Caco-2 (cell line): ENCODE data around the gene GRID1. TPM values are rescaled to one million over a fixed set of nuclear protein-coding genes. Genes with fewer than 3 reads are reported as not detected.

Experiments used
- BruUV-seq: library from RNA; stranded (reverse); fragments of 400-500 nt; replicated peaks from 2 replicates; lab custom pipeline; 2021; lab: Mats Ljungman, UMichigan
- CTCF ChIA-PET: fragments of 300-600 bp; sonication (Branson Sonifier 250); formaldehyde crosslinking; loops from one replicate; lab custom pipeline; 2022; ENCODE audit warnings: antibody characterized with exemption; lab: Charles Lee
- POLR2A ChIA-PET: fragments of 300-600 bp; sonication (Branson Sonifier 250); formaldehyde crosslinking; loops from one replicate; lab custom pipeline; 2022; ENCODE audit warnings: antibody characterized with exemption; lab: Charles Lee
- DNase-seq, 2 experiments: peaks; one replicate each; pipeline versions ENCODE4 v3.0.0 to v3.0.0-alpha.2; 2020 to 2022
- H3K27me3 ChIP-seq: replicated peaks from 2 replicates; pipeline ENCODE4 v1.6.0; 2011; ENCODE audit warnings: low read length; ENCODE audit not compliant: control insufficient read depth, insufficient read depth
- H3K36me3 ChIP-seq: 2 replicates; pipeline ENCODE4 v1.5.1; 2011; ENCODE audit warnings: low read length; ENCODE audit not compliant: control insufficient read depth, insufficient read depth
- H3K4me1 ChIP-seq: fragments of 250-450 bp; sonication (Bioruptor Pico); 2 replicates; pipeline ENCODE4 v1.5.1; 2020; ENCODE audit warnings: mild to moderate bottlenecking
- H3K4me3 ChIP-seq: 2 replicates; pipeline ENCODE4 v1.5.1; 2011; ENCODE audit warnings: low read depth, mild to moderate bottlenecking, control low read depth, low read length
- H3K9me3 ChIP-seq: fragments of 250-450 bp; sonication (Bioruptor Pico); 2 replicates; pipeline ENCODE4 v1.5.1; 2020; ENCODE audit warnings: mild to moderate bottlenecking, moderate library complexity
- H3K27ac Mint-ChIP-seq: one replicate; pipeline ENCODE4 v1.8.0; 2022; ENCODE audit warnings: mixed read lengths; ENCODE audit not compliant: unreplicated experiment
- H3K27me3 Mint-ChIP-seq: one replicate; pipeline ENCODE4 v1.8.0; 2022; ENCODE audit warnings: mixed read lengths; ENCODE audit not compliant: insufficient read depth, unreplicated experiment
- H3K36me3 Mint-ChIP-seq: one replicate; pipeline ENCODE4 v1.8.0; 2022; ENCODE audit warnings: mild to moderate bottlenecking, mixed read lengths; ENCODE audit not compliant: insufficient read depth, unreplicated experiment
- H3K4me1 Mint-ChIP-seq: one replicate; pipeline ENCODE4 v1.8.0; 2022; ENCODE audit warnings: low read depth, mixed read lengths; ENCODE audit not compliant: unreplicated experiment
- H3K4me3 Mint-ChIP-seq: one replicate; pipeline ENCODE4 v1.8.0; 2022; ENCODE audit warnings: mild to moderate bottlenecking, moderate library complexity, mixed read lengths; ENCODE audit not compliant: unreplicated experiment
- H3K9me3 Mint-ChIP-seq: one replicate; pipeline ENCODE4 v1.8.0; 2022; ENCODE audit warnings: mixed read lengths; ENCODE audit not compliant: unreplicated experiment
- intact Hi-C: fragments of 100-400 bp; cut with micrococcal nuclease; formaldehyde crosslinking; loops from one replicate; pipeline ENCODE4 v1.10.0; 2022; ENCODE audit not compliant: unreplicated experiment
- total RNA-seq: library from RNA; stranded (reverse); gene quantifications from 2 replicates; pipeline ENCODE4 v1.2.3, GENCODE V29; 2022
- TF ChIP-seq, protein P1 (sequence below), 2 experiments: fragments of 200-600 bp in 1 of 2; IDR thresholded peaks; 1 replicate in 1 of 2; 2 replicates in 1 of 2; pipeline versions ENCODE4 v1.5.1 to v1.8.0; 2011 to 2022; ENCODE audit warnings: antibody characterized with exemption in 1 of 2, control low read depth in 1 of 2, inconsistent platforms in 1 of 2, low read depth in 1 of 2, low read length in 1 of 2, mild to moderate bottlenecking in 1 of 2, moderate library complexity in 1 of 2; ENCODE audit not compliant: insufficient read depth in 1 of 2, severe bottlenecking in 1 of 2, unreplicated experiment in 1 of 2

The GRID1 gene
- total RNA-seq, 1 experiment from 2014 or later = 8.0 TPM

- no peaks in the 10 kb centered on the region for H3K9me3 ChIP-seq
- POLR2A ChIA-PET = no interaction called here
- TF ChIP-seq, protein P1, sequence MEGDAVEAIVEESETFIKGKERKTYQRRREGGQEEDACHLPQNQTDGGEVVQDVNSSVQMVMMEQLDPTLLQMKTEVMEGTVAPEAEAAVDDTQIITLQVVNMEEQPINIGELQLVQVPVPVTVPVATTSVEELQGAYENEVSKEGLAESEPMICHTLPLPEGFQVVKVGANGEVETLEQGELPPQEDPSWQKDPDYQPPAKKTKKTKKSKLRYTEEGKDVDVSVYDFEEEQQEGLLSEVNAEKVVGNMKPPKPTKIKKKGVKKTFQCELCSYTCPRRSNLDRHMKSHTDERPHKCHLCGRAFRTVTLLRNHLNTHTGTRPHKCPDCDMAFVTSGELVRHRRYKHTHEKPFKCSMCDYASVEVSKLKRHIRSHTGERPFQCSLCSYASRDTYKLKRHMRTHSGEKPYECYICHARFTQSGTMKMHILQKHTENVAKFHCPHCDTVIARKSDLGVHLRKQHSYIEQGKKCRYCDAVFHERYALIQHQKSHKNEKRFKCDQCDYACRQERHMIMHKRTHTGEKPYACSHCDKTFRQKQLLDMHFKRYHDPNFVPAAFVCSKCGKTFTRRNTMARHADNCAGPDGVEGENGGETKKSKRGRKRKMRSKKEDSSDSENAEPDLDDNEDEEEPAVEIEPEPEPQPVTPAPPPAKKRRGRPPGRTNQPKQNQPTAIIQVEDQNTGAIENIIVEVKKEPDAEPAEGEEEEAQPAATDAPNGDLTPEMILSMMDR (IDR thresholded peaks at IDR 0.05; ENCODE audit: insufficient read depth in 1 of 2, low read depth in 1 of 2, low read length in 1 of 2, severe bottlenecking in 1 of 2, unreplicated experiment in 1 of 2) = no peak
Measured at GRCh38 chr10:85831422-85831821, 535.2 kb downstream of the GRID1 start.

GRCh38 chr10:85826377-85826776 lies 540.2 kb downstream of the GRID1 start:
- Histone ChIP-seq H3K9me3 (no peaks in the 10 kb centered on the region), H3K27me3 (no peaks in the 10 kb centered on the region), H3K4me3 (no peak overlapping the region), H3K36me3 (no peaks in the 10 kb centered on the region), H3K4me1 (no peaks in the 10 kb centered on the region)
- TF ChIP-seq, protein P1 (IDR thresholded peaks at IDR 0.05; ENCODE audit: insufficient read depth in 1 of 2, low read depth in 1 of 2, low read length in 1 of 2, severe bottlenecking in 1 of 2, unreplicated experiment in 1 of 2) = no peak
- peaks cover 11% of the 10 kb centered on the region for H3K27me3 Mint-ChIP-seq
- no peak overlapping the region for H3K27ac Mint-ChIP-seq
- no peaks in the 10 kb centered on the region for H3K4me1 Mint-ChIP-seq
- H3K36me3 Mint-ChIP-seq = no peaks in the 10 kb centered on the region
- BruUV-seq = no TSS peak
- DNase-seq = no peak
- peaks cover 7% of the 10 kb centered on the region for H3K9me3 Mint-ChIP-seq
- ChIA-PET POLR2A (no interaction called here), CTCF (no interaction called here)
- intact Hi-C loops = no loop called here
- H3K4me3 Mint-ChIP-seq = no peak overlapping the region

More at GRCh38 chr10:85831422-85831821, 535.2 kb downstream of the GRID1 start:
- Mint-ChIP-seq H3K27ac (no peak overlapping the region), H3K36me3 (no peaks in the 10 kb centered on the region), H3K4me3 (no peak overlapping the region), H3K9me3 (peaks cover 7% of the 10 kb centered on the region), H3K4me1 (no peaks in the 10 kb centered on the region), H3K27me3 (peaks cover 8% of the 10 kb centered on the region)
- no TSS peak for BruUV-seq
- Histone ChIP-seq H3K36me3 (no peaks in the 10 kb centered on the region), H3K27me3 (no peaks in the 10 kb centered on the region), H3K4me3 (no peak overlapping the region), H3K4me1 (no peaks in the 10 kb centered on the region)
- no peak for DNase-seq
- intact Hi-C loops = no loop called here
- CTCF ChIA-PET = no interaction called here

GRCh38 chr10:85811405-85811804 lies 555.2 kb downstream of the GRID1 start:
- BruUV-seq = no TSS peak
- Histone ChIP-seq H3K4me3 (no peak overlapping the region), H3K36me3 (no peaks in the 10 kb centered on the region), H3K4me1 (no peaks in the 10 kb centered on the region), H3K9me3 (peaks cover 12% of the 10 kb centered on the region; the same call in 1 of the 2 replicates), H3K27me3 (no peaks in the 10 kb centered on the region)
- H3K9me3 Mint-ChIP-seq = peaks cover 19% of the 10 kb centered on the region
- H3K36me3 Mint-ChIP-seq = no peaks in the 10 kb centered on the region
- no peaks in the 10 kb centered on the region for H3K4me1 Mint-ChIP-seq
- CTCF ChIA-PET = no interaction called here
- intact Hi-C loops = no loop called here
- no peak overlapping the region for H3K27ac Mint-ChIP-seq
- DNase-seq = no peak
- POLR2A ChIA-PET = no interaction called here
- TF ChIP-seq, protein P1 (IDR thresholded peaks at IDR 0.05; ENCODE audit: insufficient read depth in 1 of 2, low read depth in 1 of 2, low read length in 1 of 2, severe bottlenecking in 1 of 2, unreplicated experiment in 1 of 2) = no peak
- no peak overlapping the region for H3K4me3 Mint-ChIP-seq
- H3K27me3 Mint-ChIP-seq = no peaks in the 10 kb centered on the region
